GM12873 (cell line): ENCODE data around the gene DAGLA.

Source experiments
- TF ChIP-seq, protein P1 (sequence below): IDR thresholded peaks from 2 replicates; pipeline ENCODE4 v1.5.1; 2012; ENCODE audit warnings: low read depth, mild to moderate bottlenecking, moderate library complexity, low read length, control low read depth; ENCODE audit not compliant: insufficient read depth; ENCODE audit errors: missing control alignments

Gene DAGLA

DNA sequence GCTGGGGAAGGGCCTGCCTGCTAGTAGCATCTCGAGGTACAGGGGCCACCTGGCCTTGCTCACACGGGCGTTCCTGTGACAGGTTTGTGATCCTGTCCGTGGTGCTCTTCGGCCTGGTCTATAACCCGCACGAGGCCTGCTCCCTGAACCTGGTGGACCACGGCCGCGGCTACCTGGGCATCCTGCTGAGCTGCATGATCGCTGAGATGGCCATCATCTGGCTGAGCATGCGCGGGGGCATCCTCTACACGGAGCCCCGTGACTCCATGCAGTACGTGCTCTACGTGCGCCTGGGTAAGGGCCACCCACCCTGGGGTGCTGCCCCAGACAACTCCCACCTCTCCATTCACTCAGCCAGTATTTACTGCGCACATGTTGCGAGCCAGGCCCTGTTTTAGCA is 40.4 kb downstream of the DAGLA start:
- TF ChIP-seq, protein P1, sequence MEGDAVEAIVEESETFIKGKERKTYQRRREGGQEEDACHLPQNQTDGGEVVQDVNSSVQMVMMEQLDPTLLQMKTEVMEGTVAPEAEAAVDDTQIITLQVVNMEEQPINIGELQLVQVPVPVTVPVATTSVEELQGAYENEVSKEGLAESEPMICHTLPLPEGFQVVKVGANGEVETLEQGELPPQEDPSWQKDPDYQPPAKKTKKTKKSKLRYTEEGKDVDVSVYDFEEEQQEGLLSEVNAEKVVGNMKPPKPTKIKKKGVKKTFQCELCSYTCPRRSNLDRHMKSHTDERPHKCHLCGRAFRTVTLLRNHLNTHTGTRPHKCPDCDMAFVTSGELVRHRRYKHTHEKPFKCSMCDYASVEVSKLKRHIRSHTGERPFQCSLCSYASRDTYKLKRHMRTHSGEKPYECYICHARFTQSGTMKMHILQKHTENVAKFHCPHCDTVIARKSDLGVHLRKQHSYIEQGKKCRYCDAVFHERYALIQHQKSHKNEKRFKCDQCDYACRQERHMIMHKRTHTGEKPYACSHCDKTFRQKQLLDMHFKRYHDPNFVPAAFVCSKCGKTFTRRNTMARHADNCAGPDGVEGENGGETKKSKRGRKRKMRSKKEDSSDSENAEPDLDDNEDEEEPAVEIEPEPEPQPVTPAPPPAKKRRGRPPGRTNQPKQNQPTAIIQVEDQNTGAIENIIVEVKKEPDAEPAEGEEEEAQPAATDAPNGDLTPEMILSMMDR, result no peak

DNA sequence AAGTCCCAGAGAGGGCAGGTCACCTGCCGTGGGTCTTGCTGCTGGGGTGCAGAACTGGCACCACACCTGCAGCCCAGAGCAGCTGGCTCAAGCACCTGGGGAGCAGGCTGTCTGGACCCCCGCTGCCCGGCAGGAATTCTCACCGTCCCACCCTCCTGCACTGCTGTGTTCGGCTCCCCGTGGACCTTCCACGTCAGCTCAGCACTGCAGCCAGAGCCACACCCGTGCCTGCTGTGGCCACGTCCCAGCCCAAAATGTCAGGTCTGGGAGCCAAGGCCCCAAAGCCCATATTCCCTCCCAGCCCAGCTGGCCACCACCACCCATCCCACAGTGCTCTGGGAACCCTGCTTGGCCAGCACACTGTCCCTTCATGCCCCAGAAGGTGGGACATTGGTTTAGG is 44.2 kb downstream of the DAGLA start:
- TF ChIP-seq, protein P1, result no peak

DNA sequence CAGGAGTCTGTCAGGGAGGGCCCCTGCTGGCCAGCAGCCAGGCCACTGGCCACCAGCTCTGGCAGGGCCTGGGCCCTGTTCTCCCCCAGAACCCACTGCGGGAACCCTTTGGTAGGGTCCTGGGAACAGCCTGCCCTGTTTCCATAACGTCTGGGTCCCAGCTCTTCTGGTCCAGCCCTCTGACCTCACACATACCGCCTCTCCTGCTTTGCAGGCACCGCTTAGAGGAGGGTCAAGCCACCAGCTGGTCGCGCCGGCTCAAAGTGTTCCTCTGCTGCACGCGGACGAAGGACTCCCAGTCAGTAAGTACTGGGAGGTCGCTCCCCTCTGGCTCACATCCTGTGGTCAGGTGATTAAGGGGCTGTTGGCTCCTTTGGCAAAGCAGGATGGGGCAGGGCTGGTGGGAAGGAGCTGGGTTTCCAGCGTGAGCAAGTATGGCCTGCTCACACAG is 45.6 kb downstream of the DAGLA start:
- TF ChIP-seq, protein P1, result no peak

DNA sequence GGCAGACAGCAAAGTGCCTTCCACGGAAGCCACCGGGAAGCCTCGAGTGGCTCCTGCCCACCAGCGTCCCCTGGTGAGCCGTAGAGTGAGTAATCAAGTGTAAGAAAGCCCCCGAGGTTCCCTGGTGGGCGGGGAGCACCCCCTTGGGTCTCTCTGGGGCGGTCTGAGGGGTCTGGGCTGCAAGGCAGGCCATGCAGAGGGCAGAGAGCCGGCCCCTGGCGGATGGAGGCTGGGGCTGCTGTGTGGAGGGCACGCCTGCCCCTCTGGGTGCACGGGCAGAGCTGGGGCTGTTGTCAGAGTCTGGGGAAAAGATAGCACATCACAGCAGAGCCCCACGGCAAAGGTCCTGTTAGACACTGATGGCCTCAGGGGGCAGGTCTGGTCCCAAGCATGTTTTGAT is 46.6 kb downstream of the DAGLA start:
- TF ChIP-seq, protein P1, result no peak

DNA sequence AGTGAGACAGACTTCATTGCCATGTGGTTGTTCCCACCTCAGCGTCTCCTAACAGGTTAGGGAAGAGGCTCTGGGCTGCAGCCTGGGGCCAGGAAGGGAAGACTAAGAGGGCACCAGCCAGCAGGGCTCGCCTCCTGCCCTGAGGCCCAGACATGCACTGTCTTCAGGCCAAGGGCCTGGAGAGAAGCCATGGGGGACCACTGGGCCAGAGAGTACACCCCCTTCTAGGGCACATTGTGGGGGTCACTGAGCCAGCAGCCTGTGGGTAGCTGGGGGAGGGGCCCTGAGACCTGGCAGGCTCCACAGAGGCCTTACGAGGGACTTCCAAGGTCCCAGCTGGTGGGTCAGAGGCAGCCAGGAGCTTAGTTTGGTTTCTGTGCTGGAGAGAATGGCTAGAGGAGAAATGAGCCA is 47.2 kb downstream of the DAGLA start:
- TF ChIP-seq, protein P1, result no peak

DNA sequence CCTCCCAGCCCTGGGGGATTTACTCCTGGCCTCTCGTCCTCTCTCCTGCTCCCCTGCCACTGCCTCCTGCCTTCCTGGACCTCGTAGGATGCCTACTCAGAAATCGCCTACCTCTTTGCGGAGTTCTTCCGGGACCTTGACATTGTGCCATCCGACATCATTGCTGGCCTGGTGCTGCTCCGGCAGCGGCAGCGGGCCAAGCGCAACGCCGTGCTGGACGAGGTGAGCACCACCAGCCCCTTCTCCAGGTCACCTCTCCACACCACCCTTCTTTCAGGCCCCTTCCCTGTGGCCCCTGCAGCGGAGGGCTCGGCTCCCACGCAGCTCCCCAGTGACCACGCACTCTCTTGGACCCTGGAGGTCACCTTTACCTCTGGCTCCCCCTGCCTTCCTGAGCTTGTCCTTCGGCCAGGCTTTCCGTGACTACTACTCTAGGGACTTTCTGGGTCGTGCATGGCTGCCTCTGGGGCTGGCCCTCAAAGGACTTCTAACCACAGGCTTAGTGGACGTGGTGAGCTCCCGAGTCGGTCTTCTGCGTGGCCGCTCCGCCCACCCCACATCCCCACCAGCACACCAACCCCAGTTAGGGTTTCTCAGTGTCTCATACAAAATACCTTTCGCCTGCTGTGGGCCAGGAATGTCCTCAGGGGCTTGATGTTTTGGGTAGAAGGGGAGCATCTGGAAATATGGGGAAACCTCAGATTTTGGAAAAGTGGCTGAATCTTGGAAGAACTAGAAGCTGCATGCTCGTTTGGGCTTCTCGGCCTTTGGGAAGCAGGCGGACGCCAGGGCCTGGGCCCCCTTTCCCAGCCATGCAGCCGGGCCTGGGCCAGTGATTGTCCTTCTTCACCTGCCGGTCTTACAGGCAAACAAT is 48.1 kb downstream of the DAGLA start:
- TF ChIP-seq, protein P1, result no peak

DNA sequence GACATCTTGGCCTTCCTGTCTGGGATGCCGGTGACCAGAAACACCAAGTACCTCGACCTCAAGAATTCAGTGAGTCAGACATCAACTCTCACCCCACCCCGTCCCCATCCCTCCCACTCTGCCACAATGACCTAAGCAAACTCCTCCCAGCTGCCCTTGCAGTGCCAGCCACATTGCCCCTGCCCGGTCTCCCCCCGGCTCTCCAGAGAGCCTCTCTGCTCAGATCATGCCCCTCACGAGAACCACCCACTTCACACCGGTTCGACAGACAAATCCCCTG is 48.7 kb downstream of the DAGLA start:
- TF ChIP-seq, protein P1, result no peak
